GM12875 (cell line): ENCODE results near the gene STIM1.

Experiments used
- H3K4me3 ChIP-seq: one replicate; pipeline ENCODE4 v1.5.1; 2011; ENCODE audit warnings: low read depth, low read length, control low read depth
- TF ChIP-seq, protein P1 (sequence below): IDR thresholded peaks from 2 replicates; pipeline ENCODE4 v1.5.1; 2011; ENCODE audit warnings: low read depth, mild to moderate bottlenecking, control low read depth, inconsistent platforms, low read length, moderate library complexity, borderline replicate concordance; ENCODE audit not compliant: insufficient read depth

The STIM1 gene

DNA sequence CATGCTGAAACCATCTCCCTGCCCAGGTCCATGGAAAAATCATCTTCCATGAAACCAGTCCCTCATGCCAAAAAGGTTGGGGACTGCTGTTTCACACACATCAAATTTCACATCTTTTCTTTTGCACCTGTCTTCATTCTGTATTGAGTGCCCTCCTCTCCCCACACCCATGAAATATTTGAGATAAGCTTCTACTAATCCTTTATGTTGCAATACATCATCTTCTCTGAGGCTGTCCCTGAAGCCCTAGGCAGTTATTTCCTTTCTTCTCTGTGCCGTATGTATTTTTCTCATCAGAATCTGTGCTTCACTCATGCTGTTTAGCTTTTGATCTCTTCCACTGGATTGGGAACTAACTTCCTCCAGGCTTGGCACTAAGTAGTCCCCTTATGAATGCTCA is 199.2 kb downstream of the STIM1 start:
- TF ChIP-seq, protein P1, sequence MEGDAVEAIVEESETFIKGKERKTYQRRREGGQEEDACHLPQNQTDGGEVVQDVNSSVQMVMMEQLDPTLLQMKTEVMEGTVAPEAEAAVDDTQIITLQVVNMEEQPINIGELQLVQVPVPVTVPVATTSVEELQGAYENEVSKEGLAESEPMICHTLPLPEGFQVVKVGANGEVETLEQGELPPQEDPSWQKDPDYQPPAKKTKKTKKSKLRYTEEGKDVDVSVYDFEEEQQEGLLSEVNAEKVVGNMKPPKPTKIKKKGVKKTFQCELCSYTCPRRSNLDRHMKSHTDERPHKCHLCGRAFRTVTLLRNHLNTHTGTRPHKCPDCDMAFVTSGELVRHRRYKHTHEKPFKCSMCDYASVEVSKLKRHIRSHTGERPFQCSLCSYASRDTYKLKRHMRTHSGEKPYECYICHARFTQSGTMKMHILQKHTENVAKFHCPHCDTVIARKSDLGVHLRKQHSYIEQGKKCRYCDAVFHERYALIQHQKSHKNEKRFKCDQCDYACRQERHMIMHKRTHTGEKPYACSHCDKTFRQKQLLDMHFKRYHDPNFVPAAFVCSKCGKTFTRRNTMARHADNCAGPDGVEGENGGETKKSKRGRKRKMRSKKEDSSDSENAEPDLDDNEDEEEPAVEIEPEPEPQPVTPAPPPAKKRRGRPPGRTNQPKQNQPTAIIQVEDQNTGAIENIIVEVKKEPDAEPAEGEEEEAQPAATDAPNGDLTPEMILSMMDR: no peak
- H3K4me3 ChIP-seq: no peak overlapping the region

DNA sequence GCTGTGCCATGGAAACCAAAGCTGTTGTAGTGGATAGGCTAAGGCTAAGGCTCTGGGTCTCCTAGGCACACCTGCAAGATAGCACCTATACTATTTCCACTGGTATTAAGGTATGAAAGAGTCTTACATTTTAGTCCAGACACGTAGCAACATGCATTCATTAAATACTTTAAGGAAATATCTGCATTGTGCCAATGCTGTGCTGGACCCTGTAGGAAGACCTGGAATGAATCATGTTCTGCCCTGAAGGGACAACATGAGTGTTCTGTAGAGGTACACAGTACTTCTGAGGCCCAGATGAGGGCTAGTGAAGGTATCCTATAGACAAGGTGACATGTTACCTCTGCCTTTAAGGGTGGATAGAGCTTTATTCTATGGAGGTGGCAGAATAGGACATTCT is 204.0 kb downstream of the STIM1 start:
- no peak overlapping the region for H3K4me3 ChIP-seq
- TF ChIP-seq, protein P1: no peak

DNA sequence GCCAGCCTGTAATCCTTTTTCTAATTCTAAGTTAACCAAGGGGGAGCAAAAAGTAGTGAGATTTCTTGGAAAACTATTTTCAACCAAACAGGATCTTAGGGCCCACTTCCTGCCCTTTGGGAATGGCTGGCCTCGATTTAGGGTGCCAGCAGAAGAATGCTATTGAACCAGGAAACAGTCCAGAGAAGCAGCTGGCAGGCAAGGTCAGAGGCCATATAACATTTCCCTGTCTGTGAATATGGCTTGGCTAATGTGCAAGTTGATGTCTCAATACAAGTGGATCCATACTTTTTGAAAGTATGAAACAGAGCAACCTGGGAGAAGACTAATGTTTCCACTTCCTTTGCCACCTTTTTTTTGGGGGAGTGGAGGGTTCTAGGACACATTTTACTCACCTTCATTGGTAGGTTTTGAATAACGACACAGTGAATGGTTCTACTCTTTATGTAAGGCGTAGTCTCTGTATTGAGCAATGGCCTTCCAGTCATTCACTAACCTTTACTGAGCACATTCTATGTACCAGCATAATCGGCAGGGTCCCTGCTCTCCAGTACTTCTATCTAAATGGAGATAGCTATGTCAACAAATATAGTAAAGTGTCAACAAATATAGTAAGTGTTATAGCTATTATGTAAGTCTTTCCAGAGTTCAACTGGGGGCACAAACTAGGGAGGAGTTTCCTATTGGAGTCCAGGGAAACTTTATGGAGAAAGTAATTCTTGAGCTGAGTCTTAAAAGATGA is 204.9 kb downstream of the STIM1 start:
- TF ChIP-seq, protein P1: no peak

DNA sequence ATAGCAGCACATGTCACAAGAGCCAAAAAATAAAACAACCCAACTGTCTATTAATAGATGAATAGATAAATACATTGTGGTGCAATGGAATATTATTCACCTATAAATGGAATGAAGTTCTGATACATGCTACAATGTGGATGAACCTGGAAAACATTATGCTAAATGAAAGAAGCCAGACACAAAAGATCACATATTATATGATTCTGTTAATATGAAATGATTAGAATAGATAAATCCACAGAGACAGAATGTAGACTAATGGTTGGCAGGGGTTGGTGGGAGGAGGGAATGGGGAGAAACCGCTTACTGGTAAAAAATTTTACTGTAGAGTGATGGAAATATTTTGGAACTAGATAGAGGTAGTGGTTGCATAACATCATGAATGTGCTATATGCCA is 206.2 kb downstream of the STIM1 start:
- TF ChIP-seq, protein P1: no peak
- H3K4me3 ChIP-seq: no peak overlapping the region

More for the DNA sequence above, 204.9 kb downstream of the STIM1 start:
- H3K4me3 ChIP-seq: no peak overlapping the region

DNA sequence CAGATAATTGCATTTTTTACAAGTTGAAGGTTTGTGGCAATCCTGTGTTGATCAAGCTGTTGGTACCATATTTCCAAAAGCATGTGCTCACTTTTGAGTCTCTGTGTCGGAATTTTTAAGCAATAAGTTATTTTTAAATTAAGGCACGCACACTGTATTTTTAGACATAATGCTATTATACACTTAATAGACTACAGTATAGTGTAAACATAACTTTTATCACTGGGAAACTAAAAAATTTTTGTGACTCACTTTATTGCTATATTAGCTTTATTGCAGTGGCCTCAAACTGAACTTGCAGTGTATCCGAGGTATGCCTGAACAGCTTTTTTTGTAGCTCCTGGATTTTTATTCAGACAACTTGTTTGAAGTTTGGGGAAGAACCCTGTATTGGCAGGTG is 207.9 kb downstream of the STIM1 start:
- TF ChIP-seq, protein P1: no peak
- no peak overlapping the region for H3K4me3 ChIP-seq

DNA sequence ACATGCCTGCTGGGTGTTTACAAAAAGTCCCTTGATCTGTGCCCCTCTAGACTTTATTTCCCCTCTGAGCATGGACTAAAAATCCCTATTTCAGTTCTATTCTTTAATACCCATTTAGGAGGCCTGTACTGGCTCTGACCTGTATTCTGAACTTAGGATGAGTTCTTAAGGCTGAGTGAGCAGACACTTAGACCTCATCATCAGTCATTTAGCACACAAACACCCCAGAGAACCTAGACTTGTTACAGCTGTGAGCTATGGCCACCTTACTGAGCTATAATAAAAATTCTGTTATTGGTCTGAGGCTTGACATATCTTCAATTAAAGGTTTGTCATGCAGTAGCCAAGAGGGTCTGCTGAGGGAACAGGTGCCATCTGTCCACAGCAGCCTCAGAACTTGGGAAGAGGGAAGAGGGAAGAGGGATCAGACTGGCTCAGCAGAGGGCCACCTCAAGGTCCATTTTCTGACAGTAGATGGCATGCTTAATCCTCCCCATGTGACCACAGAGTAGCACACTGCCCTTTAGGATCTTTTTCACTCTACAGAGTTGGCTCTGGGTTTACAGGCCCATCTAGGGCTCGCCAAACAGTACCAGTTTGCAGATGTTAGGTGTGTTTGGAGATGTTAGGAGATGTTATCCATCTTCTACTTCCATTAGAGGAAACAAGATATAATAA is 209.0 kb downstream of the STIM1 start:
- H3K4me3 ChIP-seq: no peak overlapping the region
- TF ChIP-seq, protein P1: no peak

DNA sequence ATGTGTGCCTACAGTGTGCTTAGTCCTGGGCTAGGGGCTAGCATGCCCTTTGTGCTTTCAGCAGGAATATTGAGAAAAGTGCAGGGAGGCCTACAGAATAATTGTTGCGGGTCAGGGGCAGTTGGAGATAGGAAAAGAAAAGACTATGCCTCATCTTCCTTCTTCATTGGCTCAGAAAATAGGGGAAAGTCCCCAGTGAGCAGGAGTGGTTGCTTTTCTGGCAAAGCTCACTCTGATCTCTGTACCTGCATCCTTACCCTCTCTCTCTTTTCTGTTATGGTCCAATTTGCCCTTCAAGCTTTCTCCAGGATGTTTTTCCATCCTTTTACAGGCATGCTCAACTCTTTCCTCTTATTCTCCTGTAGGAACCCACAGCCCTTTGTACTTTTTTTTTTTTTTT is 209.6 kb downstream of the STIM1 start:
- TF ChIP-seq, protein P1: no peak
- no peak overlapping the region for H3K4me3 ChIP-seq
